Measurements from ENCODE around the gene PSPN. TPM values are rescaled to one million over a fixed set of nuclear protein-coding genes. Genes with fewer than 3 reads are reported as not detected.

Gene PSPN
- polyA plus RNA-seq, 1 donor (not counting 4 experiments of a cell fraction or from before 2014, with no cell fraction given): 0.33 TPM

DNA sequence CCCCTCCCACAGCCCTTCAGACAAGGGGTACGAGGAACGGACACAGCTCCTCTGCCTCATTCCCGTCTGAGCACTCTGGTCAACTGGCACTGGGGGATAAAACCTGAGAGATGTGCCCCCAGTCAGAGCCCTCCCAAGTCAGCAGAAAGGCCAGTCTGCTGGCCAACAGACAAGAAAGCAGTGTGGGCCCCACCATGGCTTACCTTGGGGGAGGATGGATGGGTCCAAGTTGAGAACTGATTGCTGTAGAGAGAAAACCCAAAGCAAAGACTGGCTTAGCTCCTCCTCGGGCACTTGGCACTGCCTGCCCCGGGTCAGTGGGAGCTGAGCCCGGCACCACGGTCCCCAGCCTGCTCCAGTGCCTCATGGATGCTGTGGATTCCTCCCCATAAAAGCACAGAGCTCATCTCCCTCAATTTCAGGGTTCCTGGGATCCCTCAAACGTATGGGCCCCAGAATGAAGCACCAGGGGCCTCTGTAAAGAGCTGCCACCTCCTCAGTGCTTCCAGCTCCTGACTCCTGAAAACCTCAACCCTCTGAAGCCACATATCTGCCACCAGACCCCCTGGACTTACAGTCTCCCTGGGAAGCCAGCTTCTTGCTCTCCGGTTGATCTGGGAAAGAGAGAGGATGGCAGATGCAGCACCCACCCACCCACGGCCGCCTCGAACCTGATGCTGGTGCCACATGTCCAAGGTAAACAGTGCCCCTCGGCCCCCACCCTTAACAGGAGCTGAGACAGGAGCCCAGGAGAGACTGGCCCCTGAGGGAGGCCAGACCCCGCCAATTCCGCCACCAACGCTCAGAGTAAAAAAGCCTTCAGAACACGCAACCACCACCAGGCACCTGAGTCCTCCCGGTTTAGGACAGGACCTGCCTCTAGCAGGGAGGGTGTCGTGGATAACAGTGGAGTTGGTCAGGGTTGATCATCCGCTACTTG lies 45.6 kb upstream of the PSPN start:
- dilution Hi-C loops (cut with MboI; ENCODE audit: extremely low pct_ligation_motif_present, low sequenced_read_pairs): no loop called here
- no peak overlapping the region for H3K27ac ChIP-seq (ENCODE audit: control insufficient read depth, insufficient read depth, low read length)
- no peaks in the 10 kb centered on the region for H3K27me3 ChIP-seq (ENCODE audit: control insufficient read depth, extremely low read depth, insufficient read depth, low read length)
- H3K9ac ChIP-seq (ENCODE audit: control insufficient read depth, extremely low read depth, insufficient read depth, low read length): no peak overlapping the region
- H3K9me1 ChIP-seq (ENCODE audit: control insufficient read depth, extremely low read depth, insufficient read depth, low read length): peaks cover 2% of the 10 kb centered on the region
- no peaks in the 10 kb centered on the region for H3K9me3 ChIP-seq (ENCODE audit: control insufficient read depth, low read depth, low read length)
- DNase-seq (ENCODE audit: low read depth, low spot score) (no peak), FAIRE-seq (no peak)
- H3K4me1 ChIP-seq (ENCODE audit: control insufficient read depth, extremely low read depth, insufficient read depth, low read length): peaks cover 11% of the 10 kb centered on the region
- no peak overlapping the region for H3K4me3 ChIP-seq (ENCODE audit: control insufficient read depth in 2 of 3, extremely low read depth in 1 of 3, insufficient read depth in 2 of 3, low read depth in 1 of 3, low read length in 3 of 3)
- no peak overlapping the region for H2AFZ ChIP-seq (ENCODE audit: control insufficient read depth, low read length)
- H3K4me2 ChIP-seq (ENCODE audit: control insufficient read depth, extremely low read depth, insufficient read depth, low read depth, low read length): no peak overlapping the region
- H3K79me2 ChIP-seq (ENCODE audit: control insufficient read depth, insufficient read depth, low read length): peaks cover 62% of the 10 kb centered on the region
- peaks cover 31 to 51% of the 10 kb centered on the region in 2 experiments for H3K36me3 ChIP-seq (ENCODE audit: control insufficient read depth in 2 of 2, extremely low read depth in 1 of 2, insufficient read depth in 2 of 2, low read length in 2 of 2)
- peaks cover 14% of the 10 kb centered on the region for H4K20me1 ChIP-seq (ENCODE audit: control insufficient read depth, extremely low read depth, insufficient read depth, low read length)
- no peak for TF ChIP-seq EZH2 (IDR thresholded peaks at IDR 0.05; ENCODE audit: low read length)
- TF ChIP-seq, protein P1, sequence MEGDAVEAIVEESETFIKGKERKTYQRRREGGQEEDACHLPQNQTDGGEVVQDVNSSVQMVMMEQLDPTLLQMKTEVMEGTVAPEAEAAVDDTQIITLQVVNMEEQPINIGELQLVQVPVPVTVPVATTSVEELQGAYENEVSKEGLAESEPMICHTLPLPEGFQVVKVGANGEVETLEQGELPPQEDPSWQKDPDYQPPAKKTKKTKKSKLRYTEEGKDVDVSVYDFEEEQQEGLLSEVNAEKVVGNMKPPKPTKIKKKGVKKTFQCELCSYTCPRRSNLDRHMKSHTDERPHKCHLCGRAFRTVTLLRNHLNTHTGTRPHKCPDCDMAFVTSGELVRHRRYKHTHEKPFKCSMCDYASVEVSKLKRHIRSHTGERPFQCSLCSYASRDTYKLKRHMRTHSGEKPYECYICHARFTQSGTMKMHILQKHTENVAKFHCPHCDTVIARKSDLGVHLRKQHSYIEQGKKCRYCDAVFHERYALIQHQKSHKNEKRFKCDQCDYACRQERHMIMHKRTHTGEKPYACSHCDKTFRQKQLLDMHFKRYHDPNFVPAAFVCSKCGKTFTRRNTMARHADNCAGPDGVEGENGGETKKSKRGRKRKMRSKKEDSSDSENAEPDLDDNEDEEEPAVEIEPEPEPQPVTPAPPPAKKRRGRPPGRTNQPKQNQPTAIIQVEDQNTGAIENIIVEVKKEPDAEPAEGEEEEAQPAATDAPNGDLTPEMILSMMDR (optimal IDR thresholded peaks at IDR 0.05 in 1 of 3, IDR thresholded peaks at IDR 0.05 in 1 of 3, conservative IDR thresholded peaks at IDR 0.05 in 1 of 3; ENCODE audit: extremely low read depth in 1 of 3, insufficient read depth in 2 of 3, low read length in 3 of 3): no peak

DNA sequence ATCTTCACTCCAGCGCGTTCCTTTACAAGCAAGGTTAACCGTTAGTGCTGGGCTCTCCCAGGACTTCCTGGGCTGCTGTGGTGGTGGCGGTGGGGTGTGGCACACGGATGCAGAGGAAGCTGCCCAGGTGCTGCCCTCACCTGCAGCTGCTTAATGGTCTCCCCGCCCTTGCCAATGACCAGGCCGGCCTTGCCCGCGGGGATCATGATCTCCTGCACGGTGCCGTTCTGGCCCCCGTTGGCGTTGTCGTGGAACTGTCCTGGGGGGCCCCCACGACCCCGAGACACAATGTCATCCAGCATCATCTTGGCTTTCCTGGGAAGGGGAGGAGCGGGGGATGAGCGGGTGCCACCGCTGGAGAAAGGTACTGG lies 42.8 kb upstream of the PSPN start:
- Histone ChIP-seq H3K4me3 (ENCODE audit: control insufficient read depth in 2 of 3, extremely low read depth in 1 of 3, insufficient read depth in 2 of 3, low read depth in 1 of 3, low read length in 3 of 3) (no peak overlapping the region), H3K9me3 (ENCODE audit: control insufficient read depth, low read depth, low read length) (no peaks in the 10 kb centered on the region), H3K79me2 (ENCODE audit: control insufficient read depth, insufficient read depth, low read length) (peaks cover 54% of the 10 kb centered on the region), H3K4me2 (ENCODE audit: control insufficient read depth, extremely low read depth, insufficient read depth, low read depth, low read length) (no peak overlapping the region), H3K27me3 (ENCODE audit: control insufficient read depth, extremely low read depth, insufficient read depth, low read length) (no peaks in the 10 kb centered on the region), H3K36me3 (ENCODE audit: control insufficient read depth in 2 of 2, extremely low read depth in 1 of 2, insufficient read depth in 2 of 2, low read length in 2 of 2) (peaks cover 43 to 67% of the 10 kb centered on the region in 2 experiments), H3K9ac (ENCODE audit: control insufficient read depth, extremely low read depth, insufficient read depth, low read length) (no peak overlapping the region), H2AFZ (ENCODE audit: control insufficient read depth, low read length) (no peak overlapping the region), H3K27ac (ENCODE audit: control insufficient read depth, insufficient read depth, low read length) (no peak overlapping the region), H3K4me1 (ENCODE audit: control insufficient read depth, extremely low read depth, insufficient read depth, low read length) (peaks cover 8% of the 10 kb centered on the region), H3K9me1 (ENCODE audit: control insufficient read depth, extremely low read depth, insufficient read depth, low read length) (peaks cover 2% of the 10 kb centered on the region), H4K20me1 (ENCODE audit: control insufficient read depth, extremely low read depth, insufficient read depth, low read length) (peaks cover 11% of the 10 kb centered on the region)
- TF ChIP-seq EZH2 (IDR thresholded peaks at IDR 0.05; ENCODE audit: low read length): no peak
- TF ChIP-seq, protein P1 (optimal IDR thresholded peaks at IDR 0.05 in 1 of 3, IDR thresholded peaks at IDR 0.05 in 1 of 3, conservative IDR thresholded peaks at IDR 0.05 in 1 of 3; ENCODE audit: extremely low read depth in 1 of 3, insufficient read depth in 2 of 3, low read length in 3 of 3): no peak
- no peak for FAIRE-seq
- no peak for DNase-seq (ENCODE audit: low read depth, low spot score)
- dilution Hi-C loops (cut with MboI; ENCODE audit: extremely low pct_ligation_motif_present, low sequenced_read_pairs): no loop called here

Measured in keratinocyte (primary cell).